ENCODE data around the gene GTPBP3.
A peak's percentile ranks its signal among the peaks of the same experiment; 100 is the strongest.

The GTPBP3 gene

GRCh38 chr19:17305216-17305516 lies 32.2 kb upstream of the GTPBP3 start:
- no peak for ATAC-seq
- Mint-ChIP-seq H3K27me3 (no peaks in the 10 kb centered on the region), H3K9me3 (no peaks in the 10 kb centered on the region), H3K27ac (peak overlapping the region in 1 of 2 donors; percentile 97), H3K4me1 (peaks cover 66% of the 10 kb centered on the region), H3K4me3 (peak overlapping the region; percentile 88 to 91)
- no peak for DNase-seq

GRCh38 chr19:17305517-17306284 lies 31.7 kb upstream of the GTPBP3 start, which contains the start of gene MRPL34:
Gene MRPL34 (plus strand): TSS chr19:17305872. CDS start chr19:17305893, 21 bp downstream.
- H3K27ac Mint-ChIP-seq: peak within 1 kb of the TSS; percentile 86 to 97
- H3K4me3 Mint-ChIP-seq: peak within 1 kb of the TSS; percentile 88 to 91
- DNase-seq (peak; percentile 97 to 99), ATAC-seq (peak; percentile 83)
- H3K4me1 Mint-ChIP-seq: peaks cover 72% of the 10 kb centered on the region
- H3K27me3 Mint-ChIP-seq: no peaks in the 10 kb centered on the region
- no peaks in the 10 kb centered on the region for H3K9me3 Mint-ChIP-seq

DNA sequence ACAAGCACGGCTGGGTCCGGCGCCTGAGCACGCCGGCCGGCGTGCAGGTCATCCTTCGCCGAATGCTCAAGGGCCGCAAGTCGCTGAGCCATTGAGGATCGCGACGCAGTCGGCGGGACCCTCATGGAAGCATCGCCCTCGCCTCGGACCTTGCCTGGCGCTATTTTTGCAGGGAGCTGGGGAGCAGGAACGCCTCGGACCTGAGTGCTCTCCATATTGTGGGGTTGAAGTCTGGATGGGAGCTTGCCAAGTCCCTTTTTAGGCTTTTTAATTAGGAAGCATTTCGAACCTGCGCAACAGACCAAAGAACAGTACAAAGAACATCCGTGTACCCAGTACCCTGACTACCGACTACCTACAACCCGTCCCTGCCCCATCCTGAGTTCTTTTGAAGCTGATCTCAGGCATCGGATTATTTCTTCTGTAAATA lies 31.1 kb upstream of the GTPBP3 start:
- no peaks in the 10 kb centered on the region for H3K27me3 Mint-ChIP-seq
- peak overlapping the region; percentile 88 to 91 for H3K4me3 Mint-ChIP-seq
- H3K27ac Mint-ChIP-seq: peak overlapping the region; percentile 86 to 97
- ATAC-seq (no peak), DNase-seq (no peak)
- no peaks in the 10 kb centered on the region for H3K9me3 Mint-ChIP-seq
- peaks cover 76% of the 10 kb centered on the region for H3K4me1 Mint-ChIP-seq

DNA sequence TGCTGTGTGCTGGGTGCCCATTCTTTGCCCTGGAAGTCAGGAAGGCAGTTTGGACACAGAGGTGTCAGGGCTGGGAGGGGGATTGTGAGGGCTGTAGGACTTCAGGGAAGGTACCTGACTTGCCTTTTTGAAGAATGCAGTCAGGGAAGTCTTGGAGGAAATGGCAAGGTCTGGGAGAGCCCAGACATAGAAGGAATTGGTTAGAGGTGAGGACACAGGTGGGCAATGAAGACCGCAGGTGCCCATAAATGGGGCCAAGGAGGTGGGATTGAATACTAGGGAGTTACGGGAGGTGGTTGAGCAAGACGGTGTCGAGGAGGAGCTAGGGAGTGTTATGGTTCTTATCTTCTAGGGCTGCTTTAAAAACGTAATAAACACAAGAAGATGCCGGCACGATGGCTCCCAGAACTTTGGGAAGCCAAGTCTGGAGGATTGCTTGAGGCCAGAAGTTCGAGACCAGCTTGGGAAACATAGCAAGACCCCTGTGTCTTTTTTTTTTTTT lies 29.4 kb upstream of the GTPBP3 start:
- DNase-seq (no peak), ATAC-seq (no peak)
- H3K27ac Mint-ChIP-seq: no peak overlapping the region
- H3K9me3 Mint-ChIP-seq: no peaks in the 10 kb centered on the region
- no peaks in the 10 kb centered on the region for H3K27me3 Mint-ChIP-seq
- peak overlapping the region; percentile 25 to 39 for H3K4me3 Mint-ChIP-seq
- H3K4me1 Mint-ChIP-seq: peaks cover 76% of the 10 kb centered on the region

DNA sequence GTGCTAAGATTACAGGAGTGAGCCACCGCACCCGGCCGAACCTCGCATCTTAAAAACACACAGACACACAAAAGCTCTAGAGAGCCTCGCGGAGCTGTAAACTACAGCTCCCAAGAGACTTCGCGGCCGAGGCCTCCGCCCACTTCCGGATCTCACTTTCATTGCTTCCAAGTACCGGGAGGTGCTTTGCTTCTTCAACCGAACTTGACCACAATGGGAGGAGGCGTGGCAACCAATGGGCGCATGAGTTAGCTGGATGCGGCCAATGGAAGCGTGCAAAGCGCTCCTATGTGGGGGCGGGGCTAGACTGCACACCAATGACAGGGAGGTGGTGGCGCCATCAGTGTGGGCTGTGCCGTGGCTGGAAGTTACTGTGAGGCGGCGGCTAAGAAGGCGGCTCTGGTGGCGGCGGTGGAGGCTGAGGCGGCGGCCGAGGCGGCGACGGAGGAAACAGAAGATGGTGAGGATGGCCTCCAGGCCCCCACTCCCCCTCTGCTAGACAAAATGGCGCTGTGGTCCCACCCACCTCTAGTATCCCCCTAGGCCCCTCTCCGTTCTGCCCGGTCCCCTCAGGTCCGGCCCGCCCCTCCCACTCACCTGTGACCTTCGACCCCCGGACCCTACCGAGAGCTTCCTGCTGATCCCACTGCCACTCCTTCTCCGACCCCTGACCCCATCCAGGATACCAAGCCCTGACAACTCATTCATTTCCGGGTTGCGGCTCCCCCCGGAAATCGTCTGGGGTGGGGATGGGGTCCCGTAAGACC lies 28.0 kb upstream of the GTPBP3 start, which contains the start of gene DDA1:
DDA1 (plus strand) TSS at position 366 of the 767 bp plus-strand sequence; CDS start at position 458, 92 bp downstream.
- Mint-ChIP-seq H3K4me3 (peak within 1 kb of the TSS; percentile 98 to 99), H3K9me3 (no peaks in the 10 kb centered on the region), H3K4me1 (peaks cover 70% of the 10 kb centered on the region), H3K27ac (peak within 1 kb of the TSS; percentile 98 to 99), H3K27me3 (no peaks in the 10 kb centered on the region)
- DNase-seq: peak; percentile 98 to 99
- ATAC-seq: peak; percentile 82

DNA sequence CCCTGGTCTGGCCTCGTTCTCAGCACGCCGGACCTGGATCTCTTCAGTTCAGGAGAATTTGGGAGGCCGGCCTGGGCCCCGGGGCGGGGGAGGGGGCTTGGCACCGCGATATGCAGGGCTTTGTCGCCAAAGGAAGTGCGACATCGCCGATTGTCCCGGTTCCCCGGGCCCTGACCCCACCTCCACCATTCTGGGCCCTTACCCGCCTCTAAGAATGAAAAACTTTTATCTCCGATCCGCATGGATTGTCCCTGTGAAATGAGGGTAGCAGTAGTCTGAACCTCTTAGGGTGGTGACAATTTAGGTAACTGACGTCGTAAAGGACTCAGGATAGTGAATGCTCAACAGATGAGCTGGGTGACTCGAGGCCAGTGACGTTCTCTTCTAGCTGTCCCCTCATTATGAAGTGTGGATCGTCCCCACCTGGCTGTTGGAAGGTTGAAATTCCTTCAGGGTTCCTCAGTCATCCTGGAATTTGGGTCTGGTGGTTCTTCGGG lies 27.3 kb upstream of the GTPBP3 start:
- H3K4me1 Mint-ChIP-seq: peaks cover 65% of the 10 kb centered on the region
- no peak for DNase-seq

DNA sequence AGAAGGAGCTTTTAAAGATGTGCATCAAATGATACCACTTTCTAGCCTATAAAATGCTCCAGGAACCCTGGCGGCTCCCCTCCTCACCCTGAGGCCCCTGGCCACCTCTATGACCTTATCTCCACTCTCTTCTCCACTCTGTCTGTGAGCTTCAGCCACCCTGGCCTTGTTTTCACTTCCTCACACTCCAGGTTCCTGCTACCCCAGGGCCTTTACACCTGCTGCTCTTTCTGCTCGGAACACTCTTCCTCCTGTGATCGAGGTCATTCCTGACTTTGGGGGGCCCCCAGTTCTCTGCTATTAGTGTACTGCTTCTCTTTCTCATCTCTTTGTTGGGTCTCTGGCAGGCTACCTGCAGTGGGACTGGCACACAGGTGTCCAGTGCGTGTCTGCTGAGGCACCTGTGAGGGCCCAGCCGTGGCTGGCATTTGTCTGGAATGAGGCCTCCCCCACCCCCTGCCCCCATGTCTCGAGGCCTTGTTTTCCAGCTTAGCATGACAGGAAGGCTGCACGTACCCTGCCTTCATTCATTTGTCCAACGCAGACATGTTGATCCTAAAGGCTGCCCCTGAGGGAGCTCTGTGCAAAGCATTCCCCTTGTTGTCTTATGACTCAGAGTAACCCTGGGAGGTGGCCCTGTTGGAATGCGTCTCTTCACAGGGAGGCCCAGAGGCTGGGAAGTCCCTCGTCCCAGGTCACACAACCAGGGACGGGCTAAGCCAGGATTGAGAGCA lies 25.7 kb upstream of the GTPBP3 start:
- H3K4me3 Mint-ChIP-seq: peak overlapping the region; percentile 3 to 53
- no peaks in the 10 kb centered on the region for H3K9me3 Mint-ChIP-seq
- H3K27ac Mint-ChIP-seq: peak overlapping the region; percentile 48 to 69
- no peaks in the 10 kb centered on the region for H3K27me3 Mint-ChIP-seq
- ATAC-seq (no peak), DNase-seq (no peak)
- H3K4me1 Mint-ChIP-seq: peaks cover 64% of the 10 kb centered on the region

More for the DNA sequence above, 27.3 kb upstream of the GTPBP3 start:
- Mint-ChIP-seq H3K27me3 (no peaks in the 10 kb centered on the region), H3K4me3 (peak overlapping the region; percentile 98 to 99), H3K27ac (peak overlapping the region; percentile 98 to 99), H3K9me3 (no peaks in the 10 kb centered on the region)
- no peak for ATAC-seq

DNA sequence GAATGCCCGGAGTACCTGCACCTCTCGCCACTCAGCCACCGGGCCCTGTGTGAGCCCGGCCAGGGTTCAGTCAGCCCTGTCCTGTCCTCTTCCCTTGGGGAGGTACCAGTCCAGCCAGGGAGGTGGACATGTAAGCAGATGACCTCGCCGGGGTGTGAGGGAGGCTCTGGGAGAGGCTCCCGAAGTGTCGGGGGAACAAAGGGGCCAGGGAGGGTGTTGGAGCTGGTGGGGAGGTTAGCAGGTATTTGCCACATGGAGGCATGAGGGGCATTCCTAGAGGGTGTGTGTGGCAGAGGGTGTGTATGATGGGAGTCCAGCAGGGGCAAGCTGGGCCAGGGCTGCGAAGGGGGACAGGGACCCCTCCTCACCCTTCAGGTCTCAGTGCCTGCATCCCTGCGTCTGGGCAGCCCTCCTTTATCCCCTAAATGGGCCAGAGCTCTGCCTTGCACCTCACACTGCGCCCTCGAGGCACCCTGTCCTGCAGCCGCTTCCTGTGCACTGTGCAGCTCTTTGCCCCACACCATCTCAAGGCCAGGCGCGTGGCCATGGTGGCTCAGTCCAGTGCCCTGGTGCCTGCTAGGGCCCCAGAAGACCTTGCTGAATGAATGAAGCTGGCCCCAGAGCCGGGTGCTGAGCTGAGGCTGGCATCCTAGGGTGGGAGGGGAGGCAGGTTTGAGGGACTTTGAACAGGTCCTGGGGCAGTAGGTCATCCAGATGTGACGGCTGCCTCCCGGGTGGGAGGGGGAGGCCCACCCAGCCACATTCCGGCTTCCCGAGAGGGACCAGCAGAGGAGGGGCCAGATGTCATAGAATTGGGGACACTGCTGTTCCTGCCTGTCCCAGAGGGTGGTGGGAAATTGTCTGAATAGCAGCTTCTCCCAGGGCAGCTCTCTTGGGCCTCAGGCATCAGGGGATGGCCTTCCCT lies 24.9 kb upstream of the GTPBP3 start:
- Mint-ChIP-seq H3K27ac (peak overlapping the region; percentile 48 to 65), H3K4me3 (no peak overlapping the region), H3K27me3 (no peaks in the 10 kb centered on the region)

DNA sequence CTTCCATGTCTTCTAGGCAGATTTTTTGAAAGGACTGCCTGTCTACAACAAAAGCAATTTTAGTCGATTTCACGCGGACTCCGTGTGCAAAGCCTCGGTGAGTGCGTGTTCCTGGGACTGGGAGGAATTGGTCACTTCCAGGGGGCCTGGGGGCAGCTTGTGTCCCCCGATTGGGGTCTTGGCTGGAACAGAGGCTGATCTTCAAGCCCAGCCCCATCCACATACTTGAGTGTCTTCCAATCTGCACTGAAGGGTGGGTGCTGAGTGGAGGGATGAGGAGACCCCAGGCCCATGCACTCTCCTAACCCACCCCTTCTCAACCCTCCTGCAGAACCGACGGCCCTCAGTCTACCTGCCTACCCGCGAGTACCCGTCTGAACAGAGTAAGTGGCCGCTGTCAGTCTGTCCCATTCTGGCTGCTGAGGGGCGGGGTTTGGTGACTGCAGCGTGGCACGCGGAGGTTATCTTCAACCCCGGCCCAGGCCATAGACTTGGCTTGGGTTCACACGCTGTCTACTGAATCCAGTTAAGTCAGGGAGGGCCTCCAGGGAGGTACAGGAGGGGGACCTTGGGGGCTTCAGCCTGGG lies 23.3 kb upstream of the GTPBP3 start:
- no peaks in the 10 kb centered on the region for H3K9me3 Mint-ChIP-seq
- no peaks in the 10 kb centered on the region for H3K27me3 Mint-ChIP-seq

More for the DNA sequence above, 24.9 kb upstream of the GTPBP3 start:
- DNase-seq: no peak
- H3K9me3 Mint-ChIP-seq: no peaks in the 10 kb centered on the region
- H3K4me1 Mint-ChIP-seq: peaks cover 56% of the 10 kb centered on the region
- no peak for ATAC-seq

DNA sequence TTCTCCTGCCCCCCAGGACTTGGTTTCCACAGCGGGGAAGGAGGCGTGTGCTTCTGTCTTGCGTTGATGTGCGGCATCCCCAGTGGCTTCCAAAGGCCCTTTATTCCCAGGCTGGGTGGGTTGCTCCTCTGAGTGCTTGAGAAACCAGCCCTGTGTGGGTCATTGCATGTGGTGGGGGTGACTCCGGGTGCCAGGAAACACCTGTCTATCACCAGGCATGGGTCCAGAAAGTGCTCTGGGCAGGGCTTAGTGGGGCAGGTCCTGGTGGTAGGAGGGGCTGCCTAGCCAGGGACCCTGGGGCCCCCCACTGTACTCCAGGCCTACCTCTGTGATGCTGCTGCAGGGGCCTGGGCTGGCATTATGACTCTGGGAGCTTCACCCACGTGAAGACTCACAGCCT lies 18.4 kb upstream of the GTPBP3 start:
- H3K9me3 Mint-ChIP-seq: no peaks in the 10 kb centered on the region
- H3K4me3 Mint-ChIP-seq: no peak overlapping the region
- ATAC-seq: no peak
- no peak overlapping the region for H3K27ac Mint-ChIP-seq
- no peak for DNase-seq
- H3K4me1 Mint-ChIP-seq: peaks cover 25% of the 10 kb centered on the region
- H3K27me3 Mint-ChIP-seq: no peaks in the 10 kb centered on the region

More for the DNA sequence above, 23.3 kb upstream of the GTPBP3 start:
- no peak for DNase-seq
- ATAC-seq: no peak
- Mint-ChIP-seq H3K27ac (no peak overlapping the region), H3K4me3 (no peak overlapping the region), H3K4me1 (peaks cover 44% of the 10 kb centered on the region)

DNA sequence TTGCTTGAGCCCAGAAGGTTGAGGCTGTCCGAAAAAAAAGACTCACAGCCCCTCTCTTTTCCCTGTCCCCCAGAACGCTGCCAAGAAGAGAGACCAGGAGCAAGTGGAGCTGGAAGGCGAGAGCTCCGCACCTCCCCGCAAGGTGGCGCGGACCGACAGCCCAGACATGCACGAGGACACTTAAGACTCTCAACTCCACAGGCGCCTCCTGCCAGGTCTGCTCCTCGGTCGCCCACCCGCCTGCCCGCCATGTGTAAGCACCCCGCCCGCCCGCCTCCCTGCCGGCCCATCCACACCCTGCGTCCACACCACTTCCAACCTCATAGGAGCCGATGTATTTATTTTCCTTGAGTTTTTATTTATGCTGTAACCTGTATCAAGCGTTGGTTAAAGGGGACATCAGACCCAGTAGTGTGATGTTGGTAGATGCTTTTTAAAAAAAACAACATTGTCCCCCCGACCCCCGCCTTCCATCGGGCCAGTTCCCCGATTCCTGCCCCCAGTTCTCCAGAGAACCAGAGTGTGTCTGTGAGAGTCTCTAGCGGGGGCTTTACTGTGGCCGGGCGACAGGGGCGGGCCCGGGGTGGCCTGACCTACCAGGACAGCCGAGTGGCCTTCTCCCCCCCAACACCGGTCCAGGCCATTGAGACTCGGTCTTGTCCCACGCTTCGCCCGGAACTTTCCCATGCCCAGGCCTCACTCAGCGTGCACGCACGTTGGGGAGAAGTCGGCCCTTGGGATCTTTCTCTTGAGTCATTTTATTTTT lies 17.7 kb upstream of the GTPBP3 start:
- Mint-ChIP-seq H3K27me3 (no peaks in the 10 kb centered on the region), H3K4me3 (no peak overlapping the region), H3K9me3 (no peaks in the 10 kb centered on the region), H3K27ac (peak overlapping the region in 1 of 2 donors; percentile 12), H3K4me1 (peaks cover 20% of the 10 kb centered on the region)
- DNase-seq (no peak), ATAC-seq (no peak)

GRCh38 chr19:17320435-17320834 lies 16.9 kb upstream of the GTPBP3 start:
- Mint-ChIP-seq H3K4me1 (peaks cover 20% of the 10 kb centered on the region), H3K27me3 (no peaks in the 10 kb centered on the region), H3K4me3 (no peak overlapping the region), H3K9me3 (no peaks in the 10 kb centered on the region), H3K27ac (no peak overlapping the region)
- DNase-seq (no peak), ATAC-seq (no peak)

DNA sequence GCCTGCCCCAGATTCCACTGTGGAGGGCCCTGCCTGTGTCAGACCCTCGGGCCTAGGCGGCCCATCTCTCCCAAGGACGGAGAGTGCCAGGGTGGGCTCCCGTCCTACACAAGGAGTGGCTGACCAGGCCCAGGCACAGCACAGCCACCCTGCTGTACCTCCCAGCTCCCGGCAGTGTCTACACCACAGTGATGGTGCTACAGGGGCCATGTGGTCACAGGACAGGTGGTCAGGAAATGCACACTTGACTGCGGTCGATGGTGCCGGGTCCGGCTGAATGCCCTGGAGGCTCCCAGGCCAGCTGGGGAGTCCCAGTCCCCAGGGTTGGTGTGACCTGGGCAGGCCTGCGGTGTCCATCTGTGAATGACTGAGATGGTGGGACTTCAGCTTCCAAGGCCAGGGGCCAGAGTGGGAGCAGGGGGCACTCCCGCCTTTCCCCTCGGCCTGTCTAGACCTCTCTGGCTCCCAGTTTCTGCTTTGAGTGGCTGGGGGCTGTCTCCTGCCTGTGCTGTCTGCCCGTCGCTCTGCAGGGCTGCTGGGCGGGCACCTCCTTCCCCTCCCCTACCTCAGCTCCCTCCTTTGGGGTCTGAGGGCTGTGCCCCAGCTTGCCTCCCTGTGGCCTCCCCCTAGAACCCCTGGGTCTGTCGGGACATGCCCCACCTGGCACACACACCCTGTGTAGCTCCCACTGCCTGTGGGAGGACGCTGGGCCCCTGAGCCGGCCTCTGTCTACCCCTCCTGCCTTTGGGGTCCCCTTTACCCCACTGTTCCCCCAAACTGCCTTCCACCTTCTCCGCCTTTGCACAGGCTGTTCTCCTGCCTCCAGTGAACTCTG lies 15.5 kb upstream of the GTPBP3 start:
- H3K27me3 Mint-ChIP-seq: no peaks in the 10 kb centered on the region
- no peak for DNase-seq
- no peak overlapping the region for H3K4me3 Mint-ChIP-seq
- H3K27ac Mint-ChIP-seq: peak overlapping the region in 1 of 2 donors; percentile 36
- no peaks in the 10 kb centered on the region for H3K9me3 Mint-ChIP-seq
- no peak for ATAC-seq
- peaks cover 12% of the 10 kb centered on the region for H3K4me1 Mint-ChIP-seq
